HepG2 (cell line): ENCODE results near the gene LHPP. TPM values are rescaled to one million over a fixed set of nuclear protein-coding genes. Genes with fewer than 3 reads are reported as not detected.

Experiments
- ARID5B ChIP-seq: IDR thresholded peaks from 2 replicates; pipeline ENCODE4 v1.4.0; 2020; ENCODE audit warnings: mild to moderate bottlenecking, missing genetic modification reagents
- CC2D1A ChIP-seq: sonication (generic); formaldehyde crosslinking; IDR thresholded peaks from 2 replicates; pipeline ENCODE4 v1.8.1; 2023; ENCODE audit warnings: mild to moderate bottlenecking, missing genetic modification reagents
- CHD2 ChIP-seq: IDR thresholded peaks from 2 replicates; pipeline ENCODE4 v1.6.1; 2011; ENCODE audit warnings: low read depth, low read length, improper control_type of control experiment
- FOXP1 ChIP-seq, 2 experiments: fragments of 450-650 bp in 1 of 2; IDR thresholded peaks; 2 replicates each; pipeline ENCODE4 v1.6.1; 2017 to 2018; ENCODE audit warnings: antibody characterized with exemption in 1 of 2
- GABPB1 ChIP-seq: IDR thresholded peaks from 2 replicates; pipeline ENCODE4 v1.6.1; 2016; ENCODE audit warnings: mild to moderate bottlenecking, missing genetic modification reagents, moderate library complexity, missing compliant biosample characterization
- HIVEP1 ChIP-seq: sonication (generic); formaldehyde crosslinking; IDR thresholded peaks from 2 replicates; pipeline ENCODE4 v1.4.0; 2020; ENCODE audit warnings: mild to moderate bottlenecking, missing genetic modification reagents
- SP1 ChIP-seq, 2 experiments: fragments of 450-650 bp in 1 of 2; sonication (generic) in 1 of 2; formaldehyde crosslinking in 1 of 2; IDR thresholded peaks; 2 replicates each; pipeline versions ENCODE4 v1.4.0 to v1.6.1; 2016 to 2020; ENCODE audit warnings: missing genetic modification reagents in 1 of 2
- SP140L ChIP-seq: sonication (generic); formaldehyde crosslinking; IDR thresholded peaks from 2 replicates; pipeline ENCODE4 v1.4.0; 2020; ENCODE audit warnings: missing genetic modification reagents, borderline replicate concordance
- ZNF225 ChIP-seq: sonication (generic); formaldehyde crosslinking; IDR thresholded peaks from 2 replicates; pipeline ENCODE4 v1.4.0; 2020; ENCODE audit warnings: mild to moderate bottlenecking, missing genetic modification reagents
- ZNF232 ChIP-seq: sonication (generic); formaldehyde crosslinking; IDR thresholded peaks from 2 replicates; pipeline ENCODE4 v1.4.0; 2020; ENCODE audit warnings: missing genetic modification reagents, borderline replicate concordance
- ZNF24 ChIP-seq: fragments of 450-650 bp; IDR thresholded peaks from 2 replicates; pipeline ENCODE4 v1.6.1; 2017; ENCODE audit warnings: antibody characterized with exemption, mild to moderate bottlenecking
- ZNF672 ChIP-seq: sonication (generic); formaldehyde crosslinking; IDR thresholded peaks from 2 replicates; pipeline ENCODE4 v1.8.1; 2022; ENCODE audit warnings: missing genetic modification reagents
- ZNF777 ChIP-seq: sonication (generic); formaldehyde crosslinking; IDR thresholded peaks from 2 replicates; pipeline ENCODE4 v1.4.0; 2020; ENCODE audit warnings: missing genetic modification reagents
- polyA plus RNA-seq, 8 experiments: library from polyadenylated mRNA; depleted of rRNA in 3 of 8; stranded (reverse) in 7 of 8; unstranded in 1 of 8; fragments of >200 nt; fragmentation: Illumina TruSeq in 4 of 8; extraction: Trizol in 4 of 8; gene quantifications; 2 replicates each; pipeline versions ENCODE4 v1.2.1 to v1.2.3, GENCODE V29; 2011 to 2016; ENCODE audit warnings: low read depth in 4 of 8, missing spikeins in 1 of 8, mixed read lengths in 1 of 8; ENCODE audit not compliant: insufficient read depth in 1 of 8
- total RNA-seq, 5 experiments: library from RNA; depleted of rRNA; stranded (reverse); fragments of >200 nt; fragmentation: Illumina TruSeq; extraction: Trizol; gene quantifications; 2 replicates each; pipeline ENCODE4 v1.2.3, GENCODE V29; 2016; ENCODE audit warnings: low read depth in 1 of 5
- TF ChIP-seq, protein P1 (sequence below): sonication (generic); formaldehyde crosslinking; IDR thresholded peaks from 2 replicates; pipeline ENCODE4 v1.4.0; 2020; ENCODE audit warnings: missing genetic modification reagents
- TF ChIP-seq, protein P2 (sequence below): sonication (generic); formaldehyde crosslinking; IDR thresholded peaks from 2 replicates; pipeline ENCODE4 v1.4.0; 2020; ENCODE audit warnings: missing genetic modification reagents, borderline replicate concordance
- TF ChIP-seq, protein P3 (sequence below): sonication (generic); formaldehyde crosslinking; IDR thresholded peaks from 2 replicates; pipeline ENCODE4 v1.9.0; 2021; ENCODE audit warnings: missing genetic modification reagents, borderline replicate concordance

LHPP gene
- total and polyA plus RNA-seq, 2 of the 13 experiments (the other 11 are each of a cell fraction or from before 2014, with no cell fraction given) = 5.2 to 13.1 TPM

- no peak for TF ChIP-seq CC2D1A (CRISPR knock-in tag)
- TF ChIP-seq ZNF777 (CRISPR knock-in tag) = no peak
- no peak for TF ChIP-seq ZNF672 (CRISPR knock-in tag)
- TF ChIP-seq, protein P1, sequence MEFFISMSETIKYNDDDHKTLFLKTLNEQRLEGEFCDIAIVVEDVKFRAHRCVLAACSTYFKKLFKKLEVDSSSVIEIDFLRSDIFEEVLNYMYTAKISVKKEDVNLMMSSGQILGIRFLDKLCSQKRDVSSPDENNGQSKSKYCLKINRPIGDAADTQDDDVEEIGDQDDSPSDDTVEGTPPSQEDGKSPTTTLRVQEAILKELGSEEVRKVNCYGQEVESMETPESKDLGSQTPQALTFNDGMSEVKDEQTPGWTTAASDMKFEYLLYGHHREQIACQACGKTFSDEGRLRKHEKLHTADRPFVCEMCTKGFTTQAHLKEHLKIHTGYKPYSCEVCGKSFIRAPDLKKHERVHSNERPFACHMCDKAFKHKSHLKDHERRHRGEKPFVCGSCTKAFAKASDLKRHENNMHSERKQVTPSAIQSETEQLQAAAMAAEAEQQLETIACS (CRISPR knock-in tag) = no peak
- no peak for TF ChIP-seq ZNF24
- TF ChIP-seq, protein P2, sequence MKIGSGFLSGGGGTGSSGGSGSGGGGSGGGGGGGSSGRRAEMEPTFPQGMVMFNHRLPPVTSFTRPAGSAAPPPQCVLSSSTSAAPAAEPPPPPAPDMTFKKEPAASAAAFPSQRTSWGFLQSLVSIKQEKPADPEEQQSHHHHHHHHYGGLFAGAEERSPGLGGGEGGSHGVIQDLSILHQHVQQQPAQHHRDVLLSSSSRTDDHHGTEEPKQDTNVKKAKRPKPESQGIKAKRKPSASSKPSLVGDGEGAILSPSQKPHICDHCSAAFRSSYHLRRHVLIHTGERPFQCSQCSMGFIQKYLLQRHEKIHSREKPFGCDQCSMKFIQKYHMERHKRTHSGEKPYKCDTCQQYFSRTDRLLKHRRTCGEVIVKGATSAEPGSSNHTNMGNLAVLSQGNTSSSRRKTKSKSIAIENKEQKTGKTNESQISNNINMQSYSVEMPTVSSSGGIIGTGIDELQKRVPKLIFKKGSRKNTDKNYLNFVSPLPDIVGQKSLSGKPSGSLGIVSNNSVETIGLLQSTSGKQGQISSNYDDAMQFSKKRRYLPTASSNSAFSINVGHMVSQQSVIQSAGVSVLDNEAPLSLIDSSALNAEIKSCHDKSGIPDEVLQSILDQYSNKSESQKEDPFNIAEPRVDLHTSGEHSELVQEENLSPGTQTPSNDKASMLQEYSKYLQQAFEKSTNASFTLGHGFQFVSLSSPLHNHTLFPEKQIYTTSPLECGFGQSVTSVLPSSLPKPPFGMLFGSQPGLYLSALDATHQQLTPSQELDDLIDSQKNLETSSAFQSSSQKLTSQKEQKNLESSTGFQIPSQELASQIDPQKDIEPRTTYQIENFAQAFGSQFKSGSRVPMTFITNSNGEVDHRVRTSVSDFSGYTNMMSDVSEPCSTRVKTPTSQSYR (CRISPR knock-in tag) = no peak
- TF ChIP-seq FOXP1 (IDR thresholded peaks at IDR 0.05) = no peak
- TF ChIP-seq FOXP1 (CRISPR knock-in tag; IDR thresholded peaks at IDR 0.05) = no peak
- TF ChIP-seq SP1 (IDR thresholded peaks at IDR 0.05) = no peak
- TF ChIP-seq SP1 (CRISPR knock-in tag; IDR thresholded peaks at IDR 0.05) = no peak
- no peak for TF ChIP-seq SP140L (CRISPR knock-in tag)
- TF ChIP-seq ZNF232 (CRISPR knock-in tag) = no peak
- no peak for TF ChIP-seq HIVEP1
- TF ChIP-seq GABPB1 = peak; percentile 47
- TF ChIP-seq, protein P3, sequence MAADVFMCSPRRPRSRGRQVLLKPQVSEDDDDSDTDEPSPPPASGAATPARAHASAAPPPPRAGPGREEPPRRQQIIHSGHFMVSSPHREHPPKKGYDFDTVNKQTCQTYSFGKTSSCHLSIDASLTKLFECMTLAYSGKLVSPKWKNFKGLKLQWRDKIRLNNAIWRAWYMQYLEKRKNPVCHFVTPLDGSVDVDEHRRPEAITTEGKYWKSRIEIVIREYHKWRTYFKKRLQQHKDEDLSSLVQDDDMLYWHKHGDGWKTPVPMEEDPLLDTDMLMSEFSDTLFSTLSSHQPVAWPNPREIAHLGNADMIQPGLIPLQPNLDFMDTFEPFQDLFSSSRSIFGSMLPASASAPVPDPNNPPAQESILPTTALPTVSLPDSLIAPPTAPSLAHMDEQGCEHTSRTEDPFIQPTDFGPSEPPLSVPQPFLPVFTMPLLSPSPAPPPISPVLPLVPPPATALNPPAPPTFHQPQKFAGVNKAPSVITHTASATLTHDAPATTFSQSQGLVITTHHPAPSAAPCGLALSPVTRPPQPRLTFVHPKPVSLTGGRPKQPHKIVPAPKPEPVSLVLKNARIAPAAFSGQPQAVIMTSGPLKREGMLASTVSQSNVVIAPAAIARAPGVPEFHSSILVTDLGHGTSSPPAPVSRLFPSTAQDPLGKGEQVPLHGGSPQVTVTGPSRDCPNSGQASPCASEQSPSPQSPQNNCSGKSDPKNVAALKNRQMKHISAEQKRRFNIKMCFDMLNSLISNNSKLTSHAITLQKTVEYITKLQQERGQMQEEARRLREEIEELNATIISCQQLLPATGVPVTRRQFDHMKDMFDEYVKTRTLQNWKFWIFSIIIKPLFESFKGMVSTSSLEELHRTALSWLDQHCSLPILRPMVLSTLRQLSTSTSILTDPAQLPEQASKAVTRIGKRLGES (CRISPR knock-in tag) = no peak
- TF ChIP-seq ZNF225 (CRISPR knock-in tag) = peak; percentile 84; the same call in 1 of the 2 replicates
- no peak for TF ChIP-seq CHD2
- TF ChIP-seq ARID5B (CRISPR knock-in tag) = peak; percentile 10; the same call in 1 of the 2 replicates
These were observed 78.5 kb downstream of the LHPP start (continued) for GRCh38 chr10:124539935-124540641.
